ENCODE results near the gene SLC16A3.

Gene SLC16A3

DNA sequence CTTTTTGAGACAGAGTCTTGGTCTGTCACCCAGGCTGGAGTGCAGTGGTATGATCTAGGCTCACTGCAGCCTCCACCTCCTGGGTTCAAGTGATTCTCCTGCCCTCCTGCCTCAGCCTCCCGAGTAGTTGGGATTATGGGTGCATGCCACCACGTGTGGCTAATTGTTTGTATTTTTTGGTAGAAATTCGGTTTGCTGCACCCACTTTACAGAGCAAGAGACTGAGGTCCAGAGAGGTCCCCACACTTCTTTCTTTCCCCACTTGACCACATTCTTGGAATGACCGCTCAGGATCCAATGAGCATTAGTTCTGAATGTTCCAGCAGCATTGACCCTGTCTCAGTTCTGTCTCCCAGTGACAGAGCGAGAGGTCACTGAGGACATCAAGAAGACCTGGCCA is 5.3 kb upstream of the SLC16A3 start:
- DNase-seq (ENCODE audit: low read depth): no peak

DNA sequence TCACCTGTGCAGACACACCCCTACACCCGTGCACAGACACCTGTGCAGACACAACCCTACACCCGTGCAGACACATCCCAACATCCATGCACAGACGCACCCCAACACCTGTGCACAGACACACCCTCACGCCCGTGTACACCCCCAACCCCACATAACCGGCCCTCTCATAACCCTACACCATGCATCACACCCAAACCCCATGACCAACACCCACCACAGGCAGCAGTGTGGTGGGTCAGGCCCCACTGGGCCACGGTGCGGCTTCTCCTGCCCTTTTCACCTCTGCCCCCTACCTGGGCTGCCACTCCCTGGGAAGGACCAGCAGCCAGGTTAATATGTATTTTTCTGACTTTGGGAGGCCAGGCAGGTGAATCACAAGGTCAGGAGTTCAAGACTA is 4.2 kb upstream of the SLC16A3 start:
- no peak for DNase-seq (ENCODE audit: low read depth)

DNA sequence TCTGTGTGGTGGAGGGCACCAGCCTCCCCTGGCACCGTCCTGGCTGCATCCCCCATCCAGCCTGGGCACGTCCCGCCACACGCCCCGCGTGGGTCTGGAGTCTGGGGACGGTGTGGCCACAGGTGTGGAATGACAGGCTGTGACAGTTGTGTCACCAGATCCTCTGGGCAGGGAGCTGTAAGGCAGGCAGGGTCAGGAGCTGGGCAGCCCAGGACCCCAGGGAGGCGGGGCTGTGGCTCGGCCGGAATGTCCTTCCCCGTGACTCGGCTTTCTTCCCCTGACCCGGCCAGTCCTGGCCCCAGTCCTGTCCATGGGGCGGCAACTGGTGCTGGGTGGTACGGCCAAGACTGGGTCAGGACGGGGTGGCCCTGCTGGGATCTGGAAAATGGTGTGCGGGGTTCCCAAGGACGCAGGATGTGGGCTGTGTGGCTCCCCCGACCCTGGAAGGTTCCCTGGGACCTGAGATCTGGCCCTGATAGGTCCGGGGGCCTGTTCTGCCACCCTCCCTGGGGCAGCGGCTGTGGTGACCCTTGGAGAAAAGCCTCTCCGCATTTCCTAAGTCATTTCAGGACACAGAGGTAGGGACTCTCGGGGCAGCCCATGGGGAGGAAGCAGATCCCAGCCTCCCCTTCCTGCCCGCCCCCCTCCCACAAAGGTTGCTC is 3.3 kb upstream of the SLC16A3 start:
- DNase-seq (ENCODE audit: low read depth): no peak

DNA sequence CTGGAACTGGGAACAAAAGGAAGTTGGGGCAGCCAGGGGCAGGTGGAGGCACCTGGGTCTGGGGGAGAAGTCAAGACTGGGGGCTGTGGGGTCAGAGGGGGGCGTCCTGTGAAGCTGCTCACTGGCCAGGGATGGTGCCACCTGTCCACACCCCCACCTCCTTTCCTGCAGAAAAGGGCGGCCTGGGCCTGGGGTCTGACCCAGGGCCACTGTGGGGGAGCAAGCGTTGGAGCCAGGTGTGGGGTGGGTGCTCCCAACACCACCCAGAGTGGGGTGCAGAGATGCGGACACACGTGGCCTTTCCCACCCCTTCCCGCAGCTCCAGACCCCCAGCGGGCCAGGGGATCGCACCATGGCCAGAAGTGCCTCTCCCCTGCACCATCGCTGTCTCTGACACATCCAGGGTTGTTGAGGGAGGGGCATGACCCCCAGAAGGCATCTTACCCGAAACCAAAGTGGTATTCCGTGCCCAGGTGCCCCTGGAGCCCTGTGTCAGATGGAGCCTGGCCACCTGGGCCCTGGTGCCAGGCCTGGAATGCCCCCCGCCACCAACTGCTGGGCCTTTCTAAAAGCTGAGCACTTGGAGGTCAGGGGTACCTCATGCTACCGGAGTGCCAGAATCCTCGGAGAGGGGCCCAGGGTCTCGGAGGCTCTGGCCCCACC is 2.6 kb upstream of the SLC16A3 start:
- no peak for DNase-seq (ENCODE audit: low read depth)

DNA sequence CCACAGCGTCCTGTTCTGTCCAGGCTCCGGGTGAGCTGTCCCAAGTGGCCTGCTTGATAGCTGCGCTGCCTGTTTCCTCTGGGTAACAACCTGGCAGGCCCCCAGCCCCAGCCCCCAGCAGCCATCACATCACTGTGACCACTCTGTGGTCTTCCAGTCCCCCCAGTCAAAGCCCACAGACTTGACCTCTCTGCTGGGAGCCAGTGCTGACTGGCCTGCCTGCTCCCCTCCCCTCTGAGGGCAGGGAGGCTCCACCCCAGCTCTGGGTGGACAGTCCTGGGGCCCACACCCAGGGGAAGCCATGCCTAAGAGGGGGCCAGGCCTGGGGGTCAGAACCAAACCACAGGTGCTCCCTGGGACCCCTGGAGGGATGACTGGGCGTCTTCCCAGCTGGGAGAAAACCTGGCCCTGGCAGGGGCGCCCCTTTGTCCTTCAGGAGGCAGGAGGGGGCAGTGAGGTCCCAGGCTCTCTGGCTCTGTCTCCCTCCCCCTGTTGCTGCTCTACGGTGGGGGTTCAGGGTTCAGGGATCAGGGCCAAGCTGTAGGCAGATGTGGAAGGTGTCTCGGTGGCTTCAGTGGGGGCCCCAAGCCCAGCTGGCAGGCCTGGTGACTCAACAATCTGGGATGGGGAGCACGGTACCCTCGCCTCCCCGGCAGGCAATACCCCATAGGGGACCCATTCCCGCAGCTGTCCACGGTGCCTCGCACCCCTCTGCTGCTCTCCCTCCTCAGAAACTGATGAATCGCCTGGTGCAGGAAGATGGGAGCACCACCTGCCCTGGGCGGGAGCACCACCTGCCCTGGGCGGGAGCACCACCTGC is 1.8 kb upstream of the SLC16A3 start:
- DNase-seq (ENCODE audit: low read depth): no peak

DNA sequence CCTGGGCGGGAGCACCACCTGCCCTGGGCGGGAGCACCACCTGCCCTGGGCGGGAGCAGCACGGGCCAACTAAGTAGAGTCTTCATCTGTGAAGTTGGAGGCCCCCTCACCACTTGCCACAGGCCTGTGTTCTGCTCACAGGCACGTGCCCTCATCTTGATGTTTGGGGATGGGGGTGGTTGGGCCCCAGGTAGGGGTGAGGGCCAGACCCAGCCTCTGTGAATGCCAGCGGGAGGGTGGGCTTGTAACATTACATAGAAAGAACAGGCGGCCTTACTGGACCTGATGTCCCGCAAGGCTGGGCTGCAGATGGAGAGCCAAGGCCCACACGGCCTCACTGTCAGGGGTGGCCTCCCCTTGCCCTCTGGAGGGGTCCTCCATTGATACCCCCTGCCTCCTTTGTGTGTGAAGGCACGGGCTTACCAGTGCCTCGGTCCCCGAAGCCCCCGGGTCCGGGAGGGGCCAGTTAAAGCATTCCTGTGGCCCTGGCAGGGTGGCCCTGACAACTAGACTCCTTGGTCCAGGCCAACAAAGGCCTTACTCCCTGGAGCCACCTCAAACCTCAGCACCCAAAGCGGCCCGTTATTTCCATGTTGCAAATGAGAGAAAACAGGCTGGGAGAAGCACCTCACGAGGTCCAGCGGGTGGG is 1.1 kb upstream of the SLC16A3 start:
- no peak for DNase-seq (ENCODE audit: low read depth)

DNA sequence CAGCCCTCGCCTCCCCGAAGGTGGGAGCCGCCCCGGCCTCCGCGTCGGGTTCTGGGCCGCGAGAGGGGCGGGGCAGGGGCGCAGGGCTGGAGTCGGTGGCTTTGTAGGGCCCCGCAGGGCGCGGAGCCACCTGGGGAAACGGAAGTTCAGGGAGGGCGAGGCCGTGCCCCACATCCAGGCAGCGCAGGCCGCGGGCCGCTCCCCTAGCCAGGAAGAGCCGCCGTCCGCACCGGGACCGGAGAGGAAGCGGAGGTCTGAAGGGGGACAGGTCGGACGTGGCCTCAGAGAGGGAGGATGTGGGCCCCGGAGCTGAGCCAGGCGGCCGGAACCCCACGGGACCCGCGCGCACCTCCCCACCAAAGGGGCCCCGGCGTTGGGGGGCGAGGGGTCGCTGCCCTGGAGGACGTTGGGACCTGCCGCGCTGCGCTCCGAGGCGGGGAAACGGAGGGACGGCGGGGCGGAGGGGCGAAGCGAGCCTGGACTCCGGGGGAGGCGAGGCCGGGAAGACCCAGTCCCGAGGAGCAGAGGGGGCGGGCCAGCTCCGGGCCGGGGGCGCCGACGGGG is 482 bp upstream of the SLC16A3 start:
- no peak for DNase-seq (ENCODE audit: low read depth)

DNA sequence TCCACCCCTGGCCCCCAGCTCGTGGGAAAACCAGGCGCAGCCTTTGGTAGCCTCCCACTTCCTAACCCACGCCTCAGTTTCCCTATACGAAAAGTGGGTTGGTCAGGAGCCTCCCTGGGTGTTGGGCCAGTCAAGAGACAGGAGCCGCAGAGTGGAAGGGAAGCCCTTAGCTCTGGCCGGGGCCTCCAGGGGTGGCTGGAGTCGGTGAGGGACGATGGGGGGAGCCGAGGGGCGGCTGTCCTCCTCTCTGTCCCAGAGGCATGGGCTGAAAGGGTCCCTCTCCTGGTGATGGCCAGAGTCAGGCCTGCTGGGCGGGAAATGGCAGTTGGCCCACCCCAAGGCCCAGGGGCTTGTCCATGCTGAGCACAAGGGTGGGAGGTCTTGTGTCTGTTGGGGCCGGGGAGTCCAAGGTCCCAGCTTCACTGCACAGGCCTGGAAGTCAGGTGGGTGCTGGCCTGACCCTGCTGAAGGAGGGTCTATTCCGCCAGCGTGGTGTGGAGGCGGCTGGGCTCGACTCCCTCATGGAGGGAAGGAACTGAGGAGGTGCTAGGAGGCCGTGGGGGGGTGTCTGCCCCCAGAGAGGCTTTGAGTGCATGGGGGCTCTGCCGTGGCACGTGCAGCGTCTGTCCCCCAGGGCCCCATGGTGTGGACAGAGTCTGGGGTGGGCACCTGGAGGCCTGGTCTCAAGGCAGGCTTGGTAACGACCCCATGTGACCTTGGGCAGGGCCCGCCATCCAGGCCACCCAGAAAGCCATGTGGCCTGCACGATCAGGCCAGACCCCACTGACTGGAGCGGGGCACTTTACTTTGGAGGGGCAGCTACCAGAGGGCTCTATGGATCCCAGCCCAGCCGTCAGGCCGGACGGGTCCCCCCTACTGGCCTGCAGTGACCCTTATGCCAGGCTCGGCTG is 1.1 kb downstream of the SLC16A3 start:
- no peak for DNase-seq (ENCODE audit: low read depth)

DNA sequence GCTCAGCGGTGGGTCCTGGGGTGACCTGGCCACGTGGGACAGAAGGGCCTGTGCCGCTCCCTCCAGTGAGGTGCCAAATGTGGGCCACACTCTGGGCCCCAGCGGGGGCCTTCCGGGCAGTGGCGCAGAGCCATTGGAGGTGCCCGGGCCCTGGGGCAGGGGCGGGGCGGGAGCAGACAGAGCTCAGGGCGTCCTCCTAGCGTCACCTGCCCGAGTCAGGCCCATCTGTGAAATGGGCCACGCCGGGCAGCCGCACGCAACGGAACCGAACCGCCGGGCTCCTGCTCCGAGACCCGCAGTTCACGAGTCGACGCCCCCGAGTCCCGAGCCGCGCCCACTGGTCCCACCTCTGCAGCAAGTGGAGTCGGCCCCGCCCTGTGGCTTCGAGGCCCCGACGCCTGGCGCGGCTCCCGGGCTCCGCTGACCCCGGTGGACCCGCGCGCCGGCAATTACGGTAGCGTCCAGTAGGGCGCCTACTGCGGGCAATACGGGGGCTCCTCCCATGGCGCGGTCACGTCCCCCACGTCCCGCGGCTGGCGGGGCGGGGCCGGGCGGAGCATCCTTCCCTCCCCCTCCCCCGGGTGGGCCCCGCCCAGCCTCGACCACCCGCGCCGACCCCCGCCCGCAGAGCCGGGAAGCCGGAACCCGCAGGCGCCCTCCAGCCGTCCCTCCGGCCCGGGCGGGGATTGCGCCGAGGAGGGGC is 1.9 kb downstream of the SLC16A3 start:
- peak; percentile 68 for DNase-seq (ENCODE audit: low read depth)

DNA sequence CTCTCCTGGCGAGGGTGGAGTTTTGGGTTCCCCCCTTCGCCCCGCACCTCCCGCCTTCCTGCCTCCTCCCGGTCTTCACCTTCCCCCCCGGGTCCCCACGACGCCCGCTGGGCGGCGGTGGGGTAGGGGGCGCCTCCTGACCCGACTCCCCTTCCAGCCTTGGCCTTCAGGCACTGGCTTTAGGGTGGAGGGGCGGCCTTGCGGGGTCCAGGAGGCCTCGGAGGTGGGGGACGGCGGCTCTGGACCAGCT is 2.4 kb downstream of the SLC16A3 start:
- no peak for DNase-seq (ENCODE audit: low read depth)

DNA sequence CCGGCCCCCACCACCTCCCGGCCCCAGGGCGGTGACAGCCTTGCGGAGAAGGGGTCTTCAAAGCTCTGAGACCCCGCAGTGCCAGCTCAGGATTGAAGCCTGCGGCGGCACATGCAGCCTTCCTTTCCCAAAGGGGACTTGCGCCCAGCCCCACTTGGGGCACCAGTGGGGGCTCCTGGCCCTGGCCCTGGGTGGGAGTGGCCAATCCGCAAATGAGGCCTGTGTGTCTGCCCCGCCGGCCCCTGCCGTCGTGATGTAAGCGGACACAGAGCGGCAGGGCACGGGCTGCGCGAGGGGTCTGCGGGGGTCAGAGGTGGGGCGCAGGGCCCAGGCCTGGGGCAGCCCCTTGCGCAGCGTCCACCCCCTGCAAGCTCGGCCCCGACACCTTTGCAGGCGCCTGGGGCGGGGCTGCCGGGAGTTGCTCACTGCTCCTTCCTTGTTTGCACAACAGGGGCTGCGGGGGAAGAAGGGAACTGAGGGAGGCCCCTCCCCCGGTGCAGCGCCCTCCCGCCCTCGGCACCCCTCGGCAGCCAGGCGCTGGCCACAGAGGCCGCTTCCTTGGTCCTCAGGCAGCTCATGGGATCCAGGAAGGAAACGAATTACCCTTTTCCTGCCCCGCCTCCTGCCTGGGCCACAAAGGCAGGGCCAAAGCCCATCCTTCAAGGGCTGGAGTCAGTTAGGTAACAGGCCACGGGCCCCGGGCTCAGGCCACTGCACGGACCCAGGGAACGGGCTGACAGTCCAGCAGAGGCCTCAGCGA is 2.9 kb downstream of the SLC16A3 start:
- no peak for DNase-seq (ENCODE audit: low read depth)

DNA sequence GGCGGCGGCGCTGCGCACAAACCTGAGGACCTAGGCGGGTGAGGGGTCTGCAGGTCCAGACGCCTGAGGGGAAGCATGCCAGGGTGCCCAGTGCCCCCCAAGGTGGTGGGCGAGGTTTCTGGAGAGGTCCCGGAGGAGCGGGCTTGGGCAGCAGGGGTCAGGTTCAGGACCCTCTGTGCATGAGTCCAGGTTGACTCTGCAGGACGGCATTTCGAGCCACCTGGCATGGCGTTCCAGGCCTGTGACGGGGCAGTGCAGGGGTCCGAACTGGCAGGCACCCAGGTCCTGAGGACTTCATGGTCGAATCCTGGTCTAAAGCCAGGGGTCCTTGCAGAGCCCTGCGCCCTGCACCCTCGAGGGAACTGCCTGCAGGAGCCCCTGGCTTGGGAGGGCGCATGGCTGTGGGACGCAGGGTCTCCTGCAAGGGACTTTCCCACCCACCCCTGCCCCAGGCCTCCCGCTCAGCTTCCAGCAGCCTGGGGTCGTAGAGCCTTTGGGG is 3.5 kb downstream of the SLC16A3 start:
- DNase-seq (ENCODE audit: low read depth): no peak

DNA sequence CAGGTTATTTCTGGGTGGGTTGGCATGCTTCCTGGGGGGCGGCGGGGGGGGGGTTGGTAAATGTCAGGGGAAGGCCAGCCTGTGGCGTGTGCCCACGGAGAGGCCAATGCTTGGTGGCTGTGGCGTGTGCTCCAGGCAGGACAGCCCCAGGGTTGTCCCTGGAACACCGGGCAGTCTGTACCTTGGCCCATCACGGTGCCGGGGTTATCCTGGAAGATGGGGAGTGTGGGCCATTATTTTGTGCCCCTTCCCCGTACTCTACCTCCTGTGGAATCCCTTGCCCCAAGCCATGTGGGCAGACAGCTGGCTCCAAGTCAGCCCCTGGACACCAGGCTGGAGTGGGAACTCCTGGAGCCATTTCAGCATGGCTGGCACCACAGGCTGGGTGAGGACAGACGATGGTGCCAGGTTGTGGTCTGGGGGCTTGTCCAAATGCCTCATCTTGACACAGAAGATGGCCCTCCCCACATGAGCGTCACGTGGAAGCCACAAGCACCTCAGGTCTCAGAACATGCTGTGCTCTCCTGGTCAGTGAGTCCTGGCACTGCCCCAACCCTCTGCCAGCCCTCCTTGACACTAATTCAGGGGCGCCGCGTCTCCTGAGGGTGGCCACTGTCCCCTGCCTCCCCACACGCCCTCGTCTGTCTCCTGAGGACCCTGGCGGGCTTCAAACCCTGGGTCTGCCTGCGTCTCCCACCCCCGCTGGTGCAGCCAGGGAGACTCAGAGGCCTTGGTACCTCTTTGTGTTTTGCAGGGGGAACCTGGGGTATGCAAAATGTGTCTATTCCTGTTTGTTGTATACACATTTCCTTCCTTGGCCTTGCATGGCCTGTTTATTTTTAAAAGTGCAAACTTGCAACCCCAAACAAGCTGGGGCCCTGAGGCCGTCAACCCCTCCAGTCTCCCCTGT is 4.3 kb downstream of the SLC16A3 start:
- DNase-seq (ENCODE audit: low read depth): no peak

DNA sequence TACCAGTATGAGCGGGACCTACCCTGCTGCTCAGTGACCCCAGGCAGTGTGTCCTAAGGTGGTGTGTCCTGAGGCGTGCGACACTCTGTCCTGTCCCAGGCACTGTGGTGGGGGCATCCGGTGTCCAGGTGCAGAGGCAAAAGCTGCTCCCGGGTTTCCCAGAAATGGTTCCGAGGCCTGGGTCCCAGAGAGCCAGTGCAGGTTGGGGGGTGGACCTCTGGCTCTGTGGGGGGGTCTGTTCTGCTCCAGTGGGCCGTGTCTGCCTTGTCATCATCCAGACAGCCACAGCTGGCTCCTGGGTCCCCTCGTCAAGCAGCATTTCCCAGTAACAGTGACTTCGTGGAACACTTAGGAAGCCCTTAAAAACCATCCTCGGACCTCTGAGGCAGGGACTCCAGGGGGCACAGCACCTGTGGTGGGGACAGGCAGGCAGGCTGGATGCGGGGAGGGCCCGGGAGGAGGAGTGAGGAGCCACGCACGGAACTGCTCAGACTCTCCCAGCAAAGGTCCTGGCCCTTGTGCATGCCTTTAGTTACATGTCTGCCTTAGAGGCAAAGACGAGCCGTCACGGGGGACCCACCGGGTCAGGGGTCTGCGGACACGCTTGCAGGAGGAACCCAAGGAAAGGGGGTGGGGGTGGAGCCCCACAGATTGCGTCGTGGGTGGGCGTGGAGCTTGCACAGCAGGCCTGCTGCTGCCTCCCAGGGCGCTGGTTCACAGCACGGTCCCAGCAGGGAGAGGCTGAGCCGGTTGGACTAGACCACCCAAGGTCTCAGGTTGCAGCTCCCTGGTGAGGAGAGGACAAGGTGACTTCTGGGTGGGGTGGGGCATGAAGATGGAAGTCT is 5.6 kb downstream of the SLC16A3 start:
- DNase-seq (ENCODE audit: low read depth): no peak

DNA sequence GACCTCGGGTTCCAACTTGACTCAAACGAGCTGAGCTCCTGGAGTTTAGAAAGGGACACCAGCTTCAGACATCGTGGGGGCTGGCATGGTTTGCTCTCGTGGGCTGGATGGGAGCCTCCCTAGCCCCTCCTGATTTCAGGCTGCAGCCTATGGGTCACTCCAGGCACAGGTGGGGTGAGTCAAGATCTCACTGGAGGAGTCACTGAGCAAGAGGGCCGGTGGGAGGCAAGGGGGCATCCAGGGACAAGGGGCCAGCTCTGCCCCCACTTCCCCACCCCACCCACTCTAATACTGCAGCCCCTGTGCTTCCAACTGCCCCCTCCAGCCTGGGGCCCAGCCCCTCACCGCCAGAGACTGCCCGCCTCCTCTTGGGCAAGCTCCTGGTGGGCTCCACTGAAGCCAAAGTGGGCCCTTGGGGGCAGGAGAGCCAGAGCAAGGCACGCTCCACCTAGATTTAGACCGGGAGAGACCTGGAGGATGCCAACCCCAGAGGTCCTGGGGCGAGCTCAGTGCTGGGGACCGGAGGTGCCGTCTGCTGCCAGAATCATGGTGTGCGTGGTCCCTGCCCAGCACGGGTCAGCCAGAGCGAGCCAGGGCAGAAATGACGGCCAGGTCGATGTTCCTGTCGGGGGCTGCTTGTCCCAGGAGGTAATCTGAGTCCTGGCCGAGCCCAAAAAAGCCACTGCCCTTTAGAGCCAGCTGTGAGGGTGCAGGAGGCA is 6.4 kb downstream of the SLC16A3 start:
- no peak for DNase-seq (ENCODE audit: low read depth)

DNA sequence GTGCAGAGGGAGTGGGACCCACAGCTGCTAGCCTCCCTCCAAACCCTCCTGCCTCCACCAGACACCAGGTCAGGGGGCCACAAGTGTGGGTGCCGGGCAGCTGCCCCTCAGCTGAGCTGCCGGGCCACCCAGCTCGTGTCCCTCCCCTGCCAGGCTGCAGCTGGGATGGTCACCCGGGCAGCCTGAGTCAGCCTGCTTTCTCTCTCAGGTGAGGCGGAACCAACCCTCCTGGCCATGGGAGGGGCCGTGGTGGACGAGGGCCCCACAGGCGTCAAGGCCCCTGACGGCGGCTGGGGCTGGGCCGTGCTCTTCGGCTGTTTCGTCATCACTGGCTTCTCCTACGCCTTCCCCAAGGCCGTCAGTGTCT is 6.9 kb downstream of the SLC16A3 start:
- DNase-seq (ENCODE audit: low read depth): no peak

Measured in HS-5 (cell line).